ENCODE data around the gene MYO3A.

Gene MYO3A

DNA sequence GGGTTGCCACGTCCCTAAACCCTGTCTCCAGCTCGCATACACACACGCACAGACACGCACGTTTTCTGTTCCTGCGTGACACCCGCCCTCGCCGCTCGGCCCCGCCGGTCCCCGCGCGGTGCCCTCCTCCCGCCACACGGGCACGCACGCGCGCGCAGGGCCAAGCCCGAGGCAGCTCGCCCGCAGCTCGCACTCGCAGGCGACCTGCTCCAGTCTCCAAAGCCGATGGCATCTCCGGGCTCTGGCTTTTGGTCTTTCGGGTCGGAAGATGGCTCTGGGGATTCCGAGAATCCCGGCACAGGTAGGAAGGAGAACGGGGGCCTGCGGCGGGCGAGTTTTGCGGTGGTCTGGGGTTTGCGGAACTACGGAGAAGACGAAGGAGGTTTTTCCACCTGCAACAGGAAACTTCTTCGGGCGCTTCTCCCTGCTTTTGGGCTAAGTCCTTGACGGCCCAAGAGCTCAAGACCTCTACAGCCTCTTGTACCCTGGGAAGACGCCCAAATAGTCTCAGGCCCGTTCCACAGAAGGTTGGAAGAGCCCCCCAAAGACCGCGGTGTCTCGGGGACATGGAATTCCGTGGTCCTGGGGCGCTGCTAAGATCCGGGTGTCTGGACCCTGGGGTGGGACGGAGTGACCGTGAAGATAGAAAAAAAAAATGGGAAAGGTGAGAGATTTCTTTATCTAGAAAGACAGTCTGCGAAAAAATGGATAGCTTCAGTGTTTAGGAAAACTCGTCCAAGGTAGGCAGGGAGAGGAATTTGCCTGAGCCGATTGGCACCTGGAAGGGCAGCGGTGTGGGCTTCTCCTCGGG lies 282.8 kb downstream of the MYO3A start, which contains the start of gene GAD2:
GAD2 (plus strand) TSS at position 190 of the 811 bp plus-strand sequence; CDS start at position 226, 36 bp downstream.
- H3K36me3 ChIP-seq (ENCODE audit: control insufficient read depth, insufficient read depth, low read length), result no peaks in the 10 kb centered on the region
- no peak within 1 kb of the TSS for H3K9ac ChIP-seq (ENCODE audit: low read depth, low read length)
- no peaks in the 10 kb centered on the region for H3K9me3 ChIP-seq (ENCODE audit: control insufficient read depth, insufficient read depth, low read length)
- peaks cover 20% of the 10 kb centered on the region for H3K4me1 ChIP-seq (ENCODE audit: control insufficient read depth, insufficient read depth, low read length)
- peaks cover 87% of the 10 kb centered on the region for H3K27me3 ChIP-seq (ENCODE audit: control insufficient read depth, insufficient read depth, low read length)
- peak within 1 kb of the TSS; percentile 44 for H3K4me3 ChIP-seq (ENCODE audit: low read depth, low read length)

GRCh38 chr10:26217396-26218086 lies 283.5 kb downstream of the MYO3A start:
- Histone ChIP-seq H3K27me3 (ENCODE audit: control insufficient read depth, insufficient read depth, low read length) (peaks cover 80% of the 10 kb centered on the region), H3K4me1 (ENCODE audit: control insufficient read depth, insufficient read depth, low read length) (peaks cover 17% of the 10 kb centered on the region), H3K4me3 (ENCODE audit: low read depth, low read length) (peak overlapping the region; percentile 44)

GRCh38 chr10:26219676-26220075 lies 285.6 kb downstream of the MYO3A start:
- peaks cover 66% of the 10 kb centered on the region for H3K27me3 ChIP-seq (ENCODE audit: control insufficient read depth, insufficient read depth, low read length)
- no peaks in the 10 kb centered on the region for H3K9me3 ChIP-seq (ENCODE audit: control insufficient read depth, insufficient read depth, low read length)
- peaks cover 5% of the 10 kb centered on the region for H3K4me1 ChIP-seq (ENCODE audit: control insufficient read depth, insufficient read depth, low read length)
- no peak overlapping the region for H3K9ac ChIP-seq (ENCODE audit: low read depth, low read length)
- H3K4me3 ChIP-seq (ENCODE audit: low read depth, low read length), result no peak overlapping the region
- no peaks in the 10 kb centered on the region for H3K36me3 ChIP-seq (ENCODE audit: control insufficient read depth, insufficient read depth, low read length)

More at GRCh38 chr10:26217396-26218086, 283.5 kb downstream of the MYO3A start:
- Histone ChIP-seq H3K36me3 (ENCODE audit: control insufficient read depth, insufficient read depth, low read length) (no peaks in the 10 kb centered on the region), H3K9me3 (ENCODE audit: control insufficient read depth, insufficient read depth, low read length) (no peaks in the 10 kb centered on the region), H3K9ac (ENCODE audit: low read depth, low read length) (no peak overlapping the region)

DNA sequence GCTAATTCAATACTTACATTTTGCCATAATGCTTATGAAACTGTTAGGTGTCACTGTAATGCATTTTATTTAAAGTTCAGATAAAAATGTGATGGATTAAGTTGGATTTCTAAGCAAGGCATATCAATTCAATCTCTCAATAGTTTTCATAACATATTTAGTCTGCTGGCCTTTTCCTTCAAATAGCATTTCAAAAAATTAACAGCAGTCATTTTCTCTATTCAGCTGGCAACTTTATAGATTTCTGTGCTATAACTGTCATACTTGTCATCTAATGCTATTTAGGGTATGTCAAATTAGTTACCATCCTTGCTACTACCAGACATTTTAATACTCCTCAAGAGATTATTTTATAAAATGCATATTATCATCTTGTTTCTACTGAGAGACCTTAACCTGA lies 286.9 kb downstream of the MYO3A start:
- H3K9ac ChIP-seq (ENCODE audit: low read depth, low read length), result no peak overlapping the region
- peaks cover 55% of the 10 kb centered on the region for H3K27me3 ChIP-seq (ENCODE audit: control insufficient read depth, insufficient read depth, low read length)
- no peak overlapping the region for H3K4me3 ChIP-seq (ENCODE audit: low read depth, low read length)
- H3K9me3 ChIP-seq (ENCODE audit: control insufficient read depth, insufficient read depth, low read length), result no peaks in the 10 kb centered on the region
- H3K36me3 ChIP-seq (ENCODE audit: control insufficient read depth, insufficient read depth, low read length), result no peaks in the 10 kb centered on the region
- H3K4me1 ChIP-seq (ENCODE audit: control insufficient read depth, insufficient read depth, low read length), result peaks cover 5% of the 10 kb centered on the region

- Histone ChIP-seq H3K4me1 (ENCODE audit: control insufficient read depth, insufficient read depth, low read length) (peaks cover 5% of the 10 kb centered on the region), H3K27me3 (ENCODE audit: control insufficient read depth, insufficient read depth, low read length) (peaks cover 51% of the 10 kb centered on the region), H3K9me3 (ENCODE audit: control insufficient read depth, insufficient read depth, low read length) (no peaks in the 10 kb centered on the region), H3K4me3 (ENCODE audit: low read depth, low read length) (no peak overlapping the region), H3K9ac (ENCODE audit: low read depth, low read length) (no peak overlapping the region), H3K36me3 (ENCODE audit: control insufficient read depth, insufficient read depth, low read length) (no peaks in the 10 kb centered on the region)
These were observed 287.5 kb downstream of the MYO3A start for GRCh38 chr10:26221541-26221940.

DNA sequence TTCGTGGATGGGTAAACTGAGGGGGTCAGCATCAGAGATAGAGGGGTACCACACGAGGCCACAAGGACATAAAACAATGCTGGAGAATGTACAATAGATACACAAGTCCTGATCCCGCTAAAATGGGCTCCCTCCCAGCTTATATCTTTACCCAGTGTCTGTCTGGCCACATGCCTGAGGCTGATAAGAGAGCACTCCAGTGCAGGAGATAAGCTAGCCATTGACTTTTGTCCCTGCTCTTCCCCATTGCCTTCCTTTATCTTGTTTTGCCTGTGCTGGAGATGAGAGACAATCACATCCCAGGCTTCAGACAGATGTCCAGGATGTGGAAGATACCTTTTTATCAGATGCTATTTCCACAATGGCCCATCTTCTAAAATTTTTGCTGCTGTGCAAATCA lies 288.5 kb downstream of the MYO3A start:
- Histone ChIP-seq H3K27me3 (ENCODE audit: control insufficient read depth, insufficient read depth, low read length) (peaks cover 41% of the 10 kb centered on the region), H3K4me3 (ENCODE audit: low read depth, low read length) (no peak overlapping the region), H3K36me3 (ENCODE audit: control insufficient read depth, insufficient read depth, low read length) (no peaks in the 10 kb centered on the region), H3K4me1 (ENCODE audit: control insufficient read depth, insufficient read depth, low read length) (peaks cover 6% of the 10 kb centered on the region), H3K9ac (ENCODE audit: low read depth, low read length) (no peak overlapping the region), H3K9me3 (ENCODE audit: control insufficient read depth, insufficient read depth, low read length) (no peaks in the 10 kb centered on the region)

DNA sequence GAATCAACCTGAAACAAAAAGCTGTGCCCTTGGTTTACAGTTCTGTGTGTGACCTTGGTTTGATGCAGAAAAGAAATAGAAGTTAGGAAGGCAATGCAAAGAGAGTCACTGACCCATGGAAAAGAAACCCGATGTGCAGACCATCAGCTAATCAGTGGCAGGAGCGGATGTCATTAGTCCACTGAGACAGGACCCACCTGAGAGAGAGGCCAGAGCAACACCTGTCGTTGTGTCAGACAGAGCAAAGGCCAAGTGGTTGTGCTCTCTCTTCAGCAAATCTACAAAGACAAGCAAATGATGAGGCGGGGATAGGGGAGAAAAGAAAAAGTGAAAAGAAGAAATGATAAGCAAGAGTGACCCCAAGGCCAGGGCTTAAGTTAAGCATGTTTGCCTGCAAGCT lies 291.3 kb downstream of the MYO3A start:
- Histone ChIP-seq H3K4me3 (ENCODE audit: low read depth, low read length) (no peak overlapping the region), H3K36me3 (ENCODE audit: control insufficient read depth, insufficient read depth, low read length) (no peaks in the 10 kb centered on the region), H3K9ac (ENCODE audit: low read depth, low read length) (no peak overlapping the region), H3K27me3 (ENCODE audit: control insufficient read depth, insufficient read depth, low read length) (peaks cover 14% of the 10 kb centered on the region), H3K9me3 (ENCODE audit: control insufficient read depth, insufficient read depth, low read length) (no peaks in the 10 kb centered on the region), H3K4me1 (ENCODE audit: control insufficient read depth, insufficient read depth, low read length) (peaks cover 2% of the 10 kb centered on the region)

DNA sequence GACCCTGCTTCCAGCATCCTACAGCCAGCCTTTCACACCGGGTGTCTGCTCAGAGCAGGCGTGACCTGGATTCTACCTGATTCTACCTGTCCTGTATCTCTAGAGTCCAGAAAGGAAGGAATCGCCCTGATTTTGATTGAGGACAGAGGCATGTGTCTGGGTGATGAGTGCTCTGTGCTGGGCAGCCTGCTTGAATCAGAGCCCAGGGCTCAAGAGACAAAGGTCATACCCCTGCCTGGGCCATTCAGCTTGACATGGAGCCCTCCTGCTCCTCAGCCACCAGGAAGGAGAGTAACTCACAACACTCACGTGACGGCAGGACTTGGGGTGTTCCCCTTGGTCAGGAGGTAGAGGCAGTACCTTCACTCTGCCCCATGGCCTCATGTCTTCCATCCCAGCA lies 293.8 kb downstream of the MYO3A start:
- no peaks in the 10 kb centered on the region for H3K9me3 ChIP-seq (ENCODE audit: control insufficient read depth, insufficient read depth, low read length)
- H3K27me3 ChIP-seq (ENCODE audit: control insufficient read depth, insufficient read depth, low read length), result peaks cover 2% of the 10 kb centered on the region
- H3K36me3 ChIP-seq (ENCODE audit: control insufficient read depth, insufficient read depth, low read length), result no peaks in the 10 kb centered on the region
- no peak overlapping the region for H3K4me3 ChIP-seq (ENCODE audit: low read depth, low read length)
- H3K9ac ChIP-seq (ENCODE audit: low read depth, low read length), result no peak overlapping the region
- H3K4me1 ChIP-seq (ENCODE audit: control insufficient read depth, insufficient read depth, low read length), result peaks cover 2% of the 10 kb centered on the region

DNA sequence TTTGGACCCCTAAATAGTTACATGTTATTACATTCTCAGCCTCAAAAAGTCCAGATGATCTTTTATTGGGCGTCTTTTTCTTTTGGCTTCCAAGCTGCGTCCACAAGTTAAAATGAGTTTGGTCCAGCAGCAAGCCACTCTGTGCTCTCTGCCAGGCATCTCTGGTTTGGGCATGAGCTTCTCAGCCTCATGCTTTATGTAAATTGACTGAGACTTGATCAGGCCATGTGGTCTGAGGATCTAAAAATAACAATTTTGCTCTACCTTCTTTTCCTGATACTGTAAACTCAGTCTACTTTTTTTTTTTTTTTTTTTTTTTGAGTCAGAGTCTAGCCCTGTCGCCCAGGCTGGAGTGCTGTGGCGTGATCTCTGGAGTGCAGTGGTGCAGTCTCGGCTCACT lies 298.1 kb downstream of the MYO3A start:
- no peaks in the 10 kb centered on the region for H3K27me3 ChIP-seq (ENCODE audit: control insufficient read depth, insufficient read depth, low read length)
- H3K9ac ChIP-seq (ENCODE audit: low read depth, low read length), result no peak overlapping the region
- no peaks in the 10 kb centered on the region for H3K9me3 ChIP-seq (ENCODE audit: control insufficient read depth, insufficient read depth, low read length)
- H3K4me1 ChIP-seq (ENCODE audit: control insufficient read depth, insufficient read depth, low read length), result peaks cover 1% of the 10 kb centered on the region
- no peaks in the 10 kb centered on the region for H3K36me3 ChIP-seq (ENCODE audit: control insufficient read depth, insufficient read depth, low read length)
- no peak overlapping the region for H3K4me3 ChIP-seq (ENCODE audit: low read depth, low read length)

DNA sequence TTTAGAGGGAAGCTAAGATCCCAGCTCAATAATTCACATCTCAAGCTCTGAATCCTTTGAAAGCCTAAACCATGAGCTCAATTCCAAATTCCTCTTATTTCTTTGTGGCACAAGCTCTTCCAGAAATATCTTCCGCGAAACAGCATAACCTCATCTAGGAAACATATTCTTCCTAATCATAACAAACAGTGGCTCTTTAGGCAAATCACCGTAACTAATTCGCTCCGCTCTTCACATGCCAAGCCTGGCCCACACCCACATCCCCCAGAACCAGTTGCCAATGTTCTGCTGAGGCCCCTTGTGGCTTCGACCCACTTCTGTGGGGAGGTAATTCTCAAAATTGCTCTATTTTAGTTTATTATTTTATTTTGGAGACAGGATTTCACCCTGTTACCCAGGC lies 301.7 kb downstream of the MYO3A start:
- no peak overlapping the region for H3K4me3 ChIP-seq (ENCODE audit: low read depth, low read length)
- H3K36me3 ChIP-seq (ENCODE audit: control insufficient read depth, insufficient read depth, low read length), result no peaks in the 10 kb centered on the region
- no peak overlapping the region for H3K9ac ChIP-seq (ENCODE audit: low read depth, low read length)
- H3K27me3 ChIP-seq (ENCODE audit: control insufficient read depth, insufficient read depth, low read length), result no peaks in the 10 kb centered on the region
- no peaks in the 10 kb centered on the region for H3K4me1 ChIP-seq (ENCODE audit: control insufficient read depth, insufficient read depth, low read length)
- H3K9me3 ChIP-seq (ENCODE audit: control insufficient read depth, insufficient read depth, low read length), result no peaks in the 10 kb centered on the region

- H3K27me3 ChIP-seq (ENCODE audit: control insufficient read depth, insufficient read depth, low read length), result no peaks in the 10 kb centered on the region
- H3K9me3 ChIP-seq (ENCODE audit: control insufficient read depth, insufficient read depth, low read length), result no peaks in the 10 kb centered on the region
- no peak overlapping the region for H3K9ac ChIP-seq (ENCODE audit: low read depth, low read length)
These were observed 304.3 kb downstream of the MYO3A start for GRCh38 chr10:26238378-26238777.

More at GRCh38 chr10:26238378-26238777, 304.3 kb downstream of the MYO3A start:
- peaks cover 7% of the 10 kb centered on the region for H3K4me1 ChIP-seq (ENCODE audit: control insufficient read depth, insufficient read depth, low read length)
- H3K36me3 ChIP-seq (ENCODE audit: control insufficient read depth, insufficient read depth, low read length), result no peaks in the 10 kb centered on the region
- H3K4me3 ChIP-seq (ENCODE audit: low read depth, low read length), result no peak overlapping the region
